HG03469 (cell line): ENCODE data around the gene GPA33.

ENCODE experiments used
- ATAC-seq: cut with Tn5 transposase; IDR thresholded peaks from one replicate; pipeline ENCODE4 v1.9.1; 2021; ENCODE audit warnings: mild to moderate bottlenecking, moderate library complexity, moderate number of reproducible peaks; ENCODE audit not compliant: unreplicated experiment

GPA33 gene

GRCh38 chr1:167090314-167090942 lies at the start of gene GPA33:
GPA33 (minus strand) TSS chr1:167090377; CDS start chr1:167090287, 90 bp downstream.
- ATAC-seq: peak; percentile 57

- no peak for ATAC-seq
These were observed 48.5 kb upstream of the GPA33 start for GRCh38 chr1:167138703-167139102.

DNA sequence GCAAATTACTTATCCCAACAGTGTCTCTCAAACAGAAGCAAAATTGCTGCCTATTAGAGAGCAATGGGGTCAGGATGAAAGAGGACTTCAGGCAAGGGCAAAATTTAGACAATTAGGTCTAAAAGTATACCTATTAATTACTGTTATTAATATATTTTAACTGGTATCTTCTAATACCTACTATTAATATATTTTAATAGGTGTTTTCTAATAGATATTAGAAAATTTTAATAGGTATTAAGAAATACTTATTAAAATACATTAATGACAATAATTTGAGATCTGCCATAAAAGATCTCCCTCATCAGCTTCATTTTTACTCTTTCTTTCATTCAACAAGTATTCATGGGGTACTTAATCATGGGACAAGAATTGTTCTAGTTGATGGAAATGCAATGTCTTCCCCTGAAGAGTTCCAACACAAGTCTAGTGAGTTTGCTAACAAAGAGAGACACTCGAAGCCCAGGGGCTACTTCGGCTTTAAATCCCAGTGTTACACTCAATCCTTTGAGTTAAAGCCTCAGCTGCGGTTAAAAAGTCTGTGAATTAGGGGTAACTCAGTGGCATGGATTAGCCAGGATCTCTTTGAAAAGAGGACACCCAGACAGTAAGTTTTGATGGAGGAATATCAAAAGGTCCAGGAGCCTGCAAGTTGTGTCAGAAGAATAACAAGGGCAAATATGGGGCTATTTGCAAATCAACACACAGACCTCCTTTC lies 47.8 kb upstream of the GPA33 start:
- ATAC-seq: no peak

DNA sequence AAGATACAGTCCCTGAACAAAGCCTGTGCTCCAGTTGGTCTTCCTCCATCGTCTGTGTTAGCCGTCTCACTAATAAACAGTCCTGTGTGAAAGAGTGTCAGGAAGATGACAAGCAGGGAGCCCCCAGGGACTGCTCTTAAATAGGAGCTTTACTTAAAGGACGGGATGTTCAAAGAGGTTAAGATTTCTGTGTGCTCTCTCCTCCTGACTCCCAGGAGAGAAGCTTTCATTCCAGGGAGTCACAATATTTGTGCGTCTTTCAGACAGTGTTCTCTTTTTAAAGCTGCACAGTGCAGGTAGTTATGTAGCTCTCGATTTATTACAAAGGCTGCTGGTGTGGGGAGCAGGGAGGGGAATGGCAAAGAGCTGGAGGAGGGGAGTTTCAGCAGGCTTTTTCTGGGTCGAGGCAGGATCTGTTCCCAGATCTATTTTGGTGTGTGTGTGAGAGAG lies 47.2 kb upstream of the GPA33 start:
- ATAC-seq: no peak

GRCh38 chr1:167136806-167137205 lies 46.6 kb upstream of the GPA33 start:
- no peak for ATAC-seq

DNA sequence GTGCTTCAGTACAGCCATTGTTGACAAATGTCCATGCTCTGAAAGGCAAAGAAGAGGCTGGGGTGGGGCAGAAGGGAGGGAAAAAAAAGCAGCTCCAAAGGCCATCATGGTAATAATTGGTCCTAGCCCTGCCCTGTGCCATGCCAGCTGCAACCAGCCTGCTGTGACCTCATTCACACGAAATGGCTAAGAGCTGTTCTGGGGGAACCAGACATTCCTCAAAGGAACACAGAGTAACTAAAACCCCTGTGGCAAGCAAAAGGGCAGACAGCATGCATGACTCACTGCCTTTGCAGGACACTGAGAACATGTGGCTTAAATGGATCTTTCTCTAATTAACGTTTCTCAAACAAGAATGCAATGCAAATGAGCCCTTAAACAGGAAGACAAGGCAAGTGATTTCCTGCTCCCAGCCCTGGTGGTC lies 46.0 kb upstream of the GPA33 start:
- ATAC-seq: no peak

DNA sequence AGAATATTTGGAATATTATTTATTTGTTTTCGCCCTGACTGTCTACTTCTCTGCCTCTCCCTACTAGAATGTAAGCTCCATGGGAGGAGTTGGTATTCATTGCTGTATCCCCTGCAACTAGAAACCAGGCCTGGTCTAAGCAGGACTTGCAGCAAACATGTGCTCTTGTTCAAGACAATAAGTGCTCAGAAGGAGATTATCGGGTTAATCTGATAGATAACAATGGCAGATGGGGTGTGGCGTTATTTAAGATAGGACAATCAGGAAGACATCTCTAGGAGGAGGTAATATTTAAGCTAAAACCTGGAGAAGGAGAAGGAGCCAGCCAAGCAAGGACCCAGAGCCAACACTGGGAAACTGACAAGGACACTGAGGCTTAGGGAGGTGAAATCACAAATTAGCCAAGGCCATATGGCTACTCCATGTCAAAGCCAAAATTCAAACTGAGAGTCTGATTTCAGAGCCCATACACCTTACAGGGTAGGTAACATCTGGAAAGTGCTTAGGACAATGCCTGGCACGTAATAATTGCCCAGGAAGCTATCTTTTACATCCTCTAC lies 45.2 kb upstream of the GPA33 start:
- ATAC-seq: no peak

- no peak for ATAC-seq
These were observed 42.3 kb upstream of the GPA33 start for GRCh38 chr1:167132301-167133010.

GRCh38 chr1:167130829-167131510 lies 40.8 kb upstream of the GPA33 start:
- ATAC-seq: no peak

DNA sequence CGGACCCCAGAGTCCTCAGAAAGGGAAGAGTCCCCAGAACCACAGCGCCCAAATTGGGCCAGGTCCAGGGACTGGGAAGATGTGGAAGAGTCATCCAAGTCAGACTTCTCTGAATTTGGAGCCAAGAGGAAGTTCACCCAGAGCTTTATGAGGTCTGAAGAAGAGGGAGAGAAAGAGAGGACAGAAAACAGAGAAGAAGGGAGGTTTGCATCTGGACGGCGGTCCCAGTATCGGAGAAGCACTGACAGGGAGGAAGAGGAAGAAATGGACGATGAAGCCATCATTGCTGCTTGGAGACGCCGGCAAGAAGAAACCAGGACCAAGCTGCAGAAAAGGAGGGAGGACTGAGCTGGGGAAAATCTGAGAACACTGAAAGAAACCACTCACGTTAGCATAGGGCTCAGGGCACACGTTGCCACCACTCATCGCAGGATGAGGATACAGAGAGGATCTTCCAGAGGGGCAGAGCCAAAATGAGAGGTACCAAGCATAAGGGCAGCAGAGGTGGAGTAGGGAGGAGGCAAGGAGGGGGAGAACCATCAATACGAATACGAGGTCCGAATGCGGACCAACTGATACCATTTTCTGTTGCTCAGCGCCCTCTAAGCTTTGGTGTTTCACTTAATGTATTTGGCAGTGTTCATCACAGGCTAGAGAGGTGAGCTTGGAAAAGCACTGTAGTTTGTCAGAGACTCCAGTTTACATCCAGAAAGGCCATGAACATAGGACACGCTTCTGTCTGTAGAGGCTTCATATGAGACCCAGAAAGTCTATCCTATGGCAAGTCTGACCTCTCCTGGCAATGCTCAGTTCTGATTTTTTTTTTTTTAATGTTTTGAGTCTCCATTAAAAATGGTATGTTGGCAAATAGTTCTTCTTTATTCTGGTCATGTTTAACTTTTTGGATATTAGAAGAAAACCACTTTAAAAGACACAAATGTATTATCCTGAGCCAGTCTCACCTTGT lies 38.4 kb upstream of the GPA33 start:
- no peak for ATAC-seq

GRCh38 chr1:167127661-167128060 lies 37.5 kb upstream of the GPA33 start:
- ATAC-seq: no peak

DNA sequence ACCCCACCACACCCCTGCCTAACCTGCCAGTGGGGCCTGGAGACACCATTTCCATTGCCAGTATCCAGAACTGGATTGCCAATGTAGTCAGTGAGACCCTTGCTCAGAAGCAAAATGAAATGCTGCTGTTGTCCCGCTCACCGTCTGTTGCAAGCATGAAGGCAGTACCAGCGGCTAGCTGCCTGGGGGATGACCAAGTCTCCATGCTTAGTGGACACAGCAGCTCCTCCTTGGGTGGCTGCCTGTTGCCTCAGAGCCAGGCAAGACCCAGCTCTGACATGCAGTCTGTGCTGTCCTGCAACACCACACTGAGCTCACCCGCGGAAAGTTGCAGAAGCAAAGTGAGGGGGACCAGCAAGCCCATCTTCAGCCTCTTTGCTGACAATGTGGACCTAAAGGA lies 37.1 kb upstream of the GPA33 start:
- no peak for ATAC-seq

DNA sequence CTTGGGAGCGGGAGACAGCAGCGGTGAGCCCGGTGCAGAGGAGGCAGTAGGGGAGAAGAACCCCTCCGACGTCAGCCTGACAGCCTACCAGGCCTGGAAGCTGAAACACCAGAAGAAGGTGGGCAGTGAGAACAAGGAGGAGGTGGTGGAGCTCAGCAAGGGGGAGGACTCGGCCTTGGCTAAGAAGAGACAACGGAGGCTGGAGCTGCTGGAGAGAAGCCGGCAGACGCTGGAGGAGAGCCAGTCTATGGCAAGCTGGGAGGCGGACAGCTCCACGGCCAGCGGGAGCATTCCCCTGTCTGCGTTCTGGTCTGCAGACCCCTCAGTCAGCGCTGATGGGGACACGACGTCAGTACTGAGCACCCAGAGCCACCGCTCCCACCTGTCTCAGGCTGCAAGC lies 36.6 kb upstream of the GPA33 start:
- no peak for ATAC-seq

DNA sequence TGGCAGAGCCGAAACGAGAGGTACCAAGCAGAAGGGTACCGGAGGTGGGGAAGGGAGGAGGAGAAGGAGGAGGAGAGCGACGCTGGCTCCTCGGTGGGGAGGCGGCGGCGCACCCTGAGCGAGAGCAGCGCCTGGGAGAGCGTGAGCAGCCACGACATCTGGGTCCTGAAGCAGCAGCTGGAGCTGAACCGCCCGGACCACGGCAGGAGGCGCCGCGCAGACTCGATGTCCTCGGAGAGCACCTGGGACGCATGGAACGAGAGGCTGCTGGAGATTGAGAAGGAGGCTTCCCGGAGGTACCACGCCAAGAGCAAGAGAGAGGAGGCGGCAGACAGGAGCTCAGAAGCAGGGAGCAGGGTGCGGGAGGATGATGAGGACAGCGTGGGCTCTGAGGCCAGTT lies 36.1 kb upstream of the GPA33 start:
- ATAC-seq: no peak

DNA sequence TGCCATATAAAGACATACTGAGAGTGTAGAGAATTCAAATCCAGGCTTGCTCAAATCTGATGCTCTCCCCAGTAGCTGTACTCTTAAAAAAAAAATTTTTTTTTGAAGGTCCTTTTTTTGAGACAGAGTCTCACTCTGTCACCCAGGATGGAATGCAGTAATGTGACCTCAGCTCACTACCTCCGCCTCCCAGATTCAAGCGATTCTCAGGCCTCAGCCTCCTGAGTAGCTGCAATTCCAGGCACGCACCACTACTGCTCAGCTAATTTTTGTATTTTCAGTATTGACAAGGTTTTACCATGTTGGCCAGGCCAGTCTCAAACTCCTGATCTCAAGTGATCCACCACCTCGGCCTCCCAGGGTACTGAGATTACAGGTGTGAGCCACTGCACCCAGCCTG lies 32.4 kb upstream of the GPA33 start:
- no peak for ATAC-seq

GRCh38 chr1:167122121-167122480 lies 31.9 kb upstream of the GPA33 start:
- ATAC-seq: no peak

- no peak for ATAC-seq
These were observed 31.4 kb upstream of the GPA33 start for GRCh38 chr1:167121375-167122120.

GRCh38 chr1:167120899-167121298 lies 30.7 kb upstream of the GPA33 start:
- no peak for ATAC-seq

DNA sequence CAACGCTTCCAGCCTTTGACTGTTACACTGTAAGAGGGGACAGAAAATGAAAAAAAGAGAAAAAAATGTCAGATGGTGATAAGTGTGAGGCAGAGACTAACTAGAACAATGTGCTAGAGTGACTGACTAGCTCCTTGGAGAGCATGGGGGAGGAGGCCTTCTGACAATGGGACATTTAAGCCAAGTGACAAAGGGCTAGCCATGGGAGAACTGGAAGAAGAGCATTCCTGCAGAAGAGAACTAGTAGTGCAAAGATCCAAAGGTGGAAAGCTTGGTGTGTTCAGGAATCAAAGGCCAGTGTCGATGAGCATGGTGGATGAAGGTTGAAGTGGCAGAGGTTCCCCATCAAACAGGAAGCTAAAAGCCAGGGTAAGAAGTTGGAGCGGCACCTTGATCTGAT lies 29.5 kb upstream of the GPA33 start:
- no peak for ATAC-seq
